Measurements from ENCODE around the gene TGFBR2.

- TF ChIP-seq CTCF (conservative IDR thresholded peaks at IDR 0.05; ENCODE audit: low read depth, low read length) (no peak), EZH2phosphoT487 (IDR thresholded peaks at IDR 0.05; ENCODE audit: borderline replicate concordance, low read length) (no peak), EZH2 (IDR thresholded peaks at IDR 0.05; ENCODE audit: low read length, unreplicated experiment) (no peak)
Observed at GRCh38 chr3:30640851-30641250, 34.5 kb downstream of the TGFBR2 start.

Data from PC-3 (cell line).